Measurements from ENCODE around the gene ALAD. TPM values are rescaled to one million over a fixed set of nuclear protein-coding genes. Genes with fewer than 3 reads are reported as not detected.

The ALAD gene
- total and polyA plus RNA-seq, 4 donors = 40.2 to 258 (median 74.2) TPM

GRCh38 chr9:113427629-113428028 lies 26.5 kb upstream of the ALAD start:
- TF ChIP-seq REST (IDR thresholded peaks at IDR 0.05) (no peak), GABPA (IDR thresholded peaks at IDR 0.05 in 1 of 2, conservative IDR thresholded peaks at IDR 0.05 in 1 of 2) (no peak), ATF3 (IDR thresholded peaks at IDR 0.05) (no peak), NR2F2 (IDR thresholded peaks at IDR 0.05) (no peak), YY1 (IDR thresholded peaks at IDR 0.05) (no peak), HNF4G (IDR thresholded peaks at IDR 0.05) (no peak), EGR1 (IDR thresholded peaks at IDR 0.05; ENCODE audit: low read depth in 2 of 2) (no peak), FOXA2 (IDR thresholded peaks at IDR 0.05) (no peak), JUND (IDR thresholded peaks at IDR 0.05) (no peak), TAF1 (conservative IDR thresholded peaks at IDR 0.05) (no peak), RXRA (IDR thresholded peaks at IDR 0.05) (no peak)
- TF ChIP-seq, protein P1, sequence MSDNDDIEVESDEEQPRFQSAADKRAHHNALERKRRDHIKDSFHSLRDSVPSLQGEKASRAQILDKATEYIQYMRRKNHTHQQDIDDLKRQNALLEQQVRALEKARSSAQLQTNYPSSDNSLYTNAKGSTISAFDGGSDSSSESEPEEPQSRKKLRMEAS (IDR thresholded peaks at IDR 0.05) = no peak
- Histone ChIP-seq H3K4me3 (ENCODE audit: low read depth in 1 of 3, low read length in 3 of 3) (no peak overlapping the region), H3K9ac (ENCODE audit: low read depth in 1 of 2, low read length in 2 of 2) (no peak overlapping the region), H3K27ac (ENCODE audit: low read depth in 1 of 2, low read length in 2 of 2) (no peak overlapping the region), H3K4me1 (ENCODE audit: control insufficient read depth in 4 of 4, insufficient read depth in 4 of 4, low read length in 3 of 4) (no peaks in the 10 kb centered on the region), H3K27me3 (ENCODE audit: control insufficient read depth in 4 of 4, insufficient read depth in 4 of 4, low read length in 3 of 4) (no peaks in the 10 kb centered on the region), H3K9me3 (ENCODE audit: control insufficient read depth in 4 of 4, low read length in 3 of 4) (no peaks in the 10 kb centered on the region), H3K36me3 (ENCODE audit: control insufficient read depth in 4 of 4, insufficient read depth in 3 of 4, low read depth in 1 of 4, low read length in 3 of 4) (no peaks in the 10 kb centered on the region)
- 94% methylated on average over 2 of the region's 2 CpGs for WGBS
- DNase-seq (ENCODE audit: low spot score) = no peak

DNA sequence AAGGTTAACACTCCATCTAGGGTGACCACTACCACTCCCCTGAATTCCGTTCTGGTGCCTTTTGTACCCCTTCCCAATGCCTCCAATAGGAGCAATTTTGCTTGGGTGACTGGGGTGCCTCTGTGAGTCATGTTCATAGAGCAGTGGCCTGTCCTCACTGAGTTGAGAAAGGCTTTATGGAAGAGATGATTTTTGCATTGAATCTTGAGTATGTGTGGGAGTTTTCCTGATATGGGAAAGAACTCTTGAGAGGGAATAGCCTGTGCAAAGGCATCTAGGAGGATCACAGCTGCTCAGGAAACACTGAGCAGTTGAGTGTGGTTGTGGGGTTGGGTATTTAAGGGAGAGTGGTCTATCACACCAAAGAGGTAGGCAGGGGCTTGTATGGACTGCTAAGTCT lies 25.6 kb upstream of the ALAD start:
- TF ChIP-seq HNF4A (conservative IDR thresholded peaks at IDR 0.05) (no peak), RAD21 (IDR thresholded peaks at IDR 0.05) (no peak), GABPA (IDR thresholded peaks at IDR 0.05 in 1 of 2, conservative IDR thresholded peaks at IDR 0.05 in 1 of 2) (no peak), CTCF (IDR thresholded peaks at IDR 0.05; ENCODE audit: low read depth, low read length, missing input control) (no peak), FOXA2 (IDR thresholded peaks at IDR 0.05) (no peak)
- TF ChIP-seq, protein P1 (IDR thresholded peaks at IDR 0.05) = no peak
- WGBS = 76% methylated on average over 1 of the region's 1 CpG

More for the DNA sequence above, 25.6 kb upstream of the ALAD start:
- DNase-seq (ENCODE audit: low spot score) = no peak
- H3K36me3 ChIP-seq (ENCODE audit: control insufficient read depth in 4 of 4, insufficient read depth in 3 of 4, low read depth in 1 of 4, low read length in 3 of 4) = no peaks in the 10 kb centered on the region
- no peak overlapping the region for H3K27ac ChIP-seq (ENCODE audit: low read depth in 1 of 2, low read length in 2 of 2)
- no peak overlapping the region for H3K9ac ChIP-seq (ENCODE audit: low read depth in 1 of 2, low read length in 2 of 2)
- no peaks in the 10 kb centered on the region for H3K27me3 ChIP-seq (ENCODE audit: control insufficient read depth in 4 of 4, insufficient read depth in 4 of 4, low read length in 3 of 4)
- H3K4me1 ChIP-seq (ENCODE audit: control insufficient read depth in 4 of 4, insufficient read depth in 4 of 4, low read length in 3 of 4) = no peaks in the 10 kb centered on the region
- no peaks in the 10 kb centered on the region for H3K9me3 ChIP-seq (ENCODE audit: control insufficient read depth in 4 of 4, low read length in 3 of 4)
- no peak overlapping the region for H3K4me3 ChIP-seq (ENCODE audit: low read depth in 1 of 3, low read length in 3 of 3)
